WTC11 (cell line): ENCODE results near the gene BBS2.

Experiments used
- CREB1 ChIP-seq: sonication (generic); formaldehyde crosslinking; IDR thresholded peaks from 2 replicates; pipeline ENCODE4 v1.8.0; 2023; ENCODE audit warnings: mild to moderate bottlenecking, missing genetic modification reagents
- FOXJ3 ChIP-seq: sonication (generic); formaldehyde crosslinking; IDR thresholded peaks from 2 replicates; pipeline ENCODE4 v1.9.0; 2021; ENCODE audit warnings: missing genetic modification reagents, mild to moderate bottlenecking, borderline replicate concordance
- JUN ChIP-seq: sonication (generic); formaldehyde crosslinking; IDR thresholded peaks from 2 replicates; pipeline ENCODE4 v1.8.0; 2023; ENCODE audit warnings: mild to moderate bottlenecking, missing genetic modification reagents
- KAT7 ChIP-seq: sonication (generic); formaldehyde crosslinking; IDR thresholded peaks from 2 replicates; pipeline ENCODE4 v1.8.1; 2023; ENCODE audit warnings: missing genetic modification reagents, mild to moderate bottlenecking, borderline replicate concordance
- NFYB ChIP-seq: sonication (generic); formaldehyde crosslinking; conservative IDR thresholded peaks from 2 replicates; pipeline ENCODE4 v1.8.0; 2022; ENCODE audit warnings: low read depth, missing genetic modification reagents
- NR2C2 ChIP-seq: sonication (generic); formaldehyde crosslinking; IDR thresholded peaks from 2 replicates; pipeline ENCODE4 v1.8.0; 2022; ENCODE audit warnings: mild to moderate bottlenecking, missing genetic modification reagents
- RORB ChIP-seq: fragments of 250-450 bp; sonication (Bioruptor Pico); IDR thresholded peaks from 2 replicates; pipeline ENCODE4 v1.9.0; 2021; ENCODE audit warnings: mild to moderate bottlenecking
- SMAD4 ChIP-seq: sonication (generic); formaldehyde crosslinking; IDR thresholded peaks from 2 replicates; pipeline ENCODE4 v1.8.0; 2022; ENCODE audit warnings: mild to moderate bottlenecking, missing genetic modification reagents
- SP1 ChIP-seq: sonication (generic); formaldehyde crosslinking; conservative IDR thresholded peaks from 2 replicates; pipeline ENCODE4 v1.8.1; 2022; ENCODE audit warnings: missing genetic modification reagents
- ZNF263 ChIP-seq: sonication (generic); formaldehyde crosslinking; IDR thresholded peaks from 2 replicates; pipeline ENCODE4 v1.8.1; 2022; ENCODE audit warnings: low read depth, mild to moderate bottlenecking, moderate library complexity, missing genetic modification reagents
- TF ChIP-seq, protein P1 (sequence below): sonication (generic); formaldehyde crosslinking; conservative IDR thresholded peaks from 2 replicates; pipeline ENCODE4 v1.8.1; 2022; ENCODE audit warnings: mild to moderate bottlenecking, missing genetic modification reagents
- TF ChIP-seq, protein P2 (sequence below): fragments of 200-600 bp; IDR thresholded peaks from 2 replicates; pipeline ENCODE4 v1.8.0; 2022; ENCODE audit warnings: antibody characterized with exemption
- TF ChIP-seq, protein P3 (sequence below): sonication (generic); formaldehyde crosslinking; IDR thresholded peaks from 2 replicates; pipeline ENCODE4 v1.8.1; 2022; ENCODE audit warnings: low read depth, mild to moderate bottlenecking, moderate library complexity, missing genetic modification reagents, borderline replicate concordance

DNA sequence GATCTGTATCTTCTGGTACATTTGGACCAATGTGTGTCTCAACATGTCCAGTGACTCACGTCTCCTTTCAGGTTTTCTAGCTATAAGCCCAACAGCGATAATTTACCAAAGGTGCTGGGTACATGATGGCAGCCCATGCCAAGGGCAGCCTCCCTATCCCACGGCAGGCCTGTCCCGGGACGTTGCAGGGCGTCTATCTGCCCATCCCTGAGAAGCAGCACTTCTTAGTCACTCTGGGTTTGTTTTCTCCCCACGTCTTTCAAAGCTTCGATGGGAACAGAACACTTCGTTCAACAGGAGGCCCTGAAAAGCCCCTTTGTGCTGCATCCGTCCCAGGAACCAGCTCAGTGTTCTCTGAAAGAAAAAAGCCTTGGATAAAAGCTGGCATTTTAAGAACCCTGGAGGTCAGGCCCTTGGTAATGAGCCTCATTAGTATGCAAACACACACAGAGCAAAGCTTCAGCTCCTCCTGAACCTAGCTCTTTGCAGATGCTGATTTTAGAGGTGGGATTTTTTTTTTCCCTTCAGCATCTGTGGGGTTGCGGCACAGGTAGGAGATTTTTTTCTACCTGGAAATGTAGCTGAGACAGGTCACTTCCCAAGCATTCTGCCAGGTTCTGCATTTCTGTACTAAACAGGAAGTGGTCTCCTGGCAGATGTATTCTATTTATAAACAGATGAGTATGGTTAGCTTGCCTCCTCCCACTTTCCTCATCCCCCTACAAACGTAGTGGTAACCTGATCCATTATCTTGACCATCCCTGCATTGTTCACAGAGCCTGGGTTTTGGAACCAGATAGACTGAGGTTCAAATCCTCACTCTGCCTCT is 27.5 kb upstream of the BBS2 start:
- TF ChIP-seq KAT7 (no peak), FOXJ3 (CRISPR knock-in tag) (no peak), JUN (CRISPR knock-in tag) (no peak), NR2C2 (CRISPR knock-in tag) (no peak), NFYB (CRISPR knock-in tag) (no peak), SMAD4 (CRISPR knock-in tag) (no peak), RORB (CRISPR knock-in tag) (no peak), ZNF263 (CRISPR knock-in tag) (no peak), SP1 (CRISPR knock-in tag) (no peak), CREB1 (CRISPR knock-in tag) (no peak)
- TF ChIP-seq, protein P1, sequence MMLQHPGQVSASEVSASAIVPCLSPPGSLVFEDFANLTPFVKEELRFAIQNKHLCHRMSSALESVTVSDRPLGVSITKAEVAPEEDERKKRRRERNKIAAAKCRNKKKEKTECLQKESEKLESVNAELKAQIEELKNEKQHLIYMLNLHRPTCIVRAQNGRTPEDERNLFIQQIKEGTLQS (CRISPR knock-in tag), result no peak
- TF ChIP-seq, protein P2, sequence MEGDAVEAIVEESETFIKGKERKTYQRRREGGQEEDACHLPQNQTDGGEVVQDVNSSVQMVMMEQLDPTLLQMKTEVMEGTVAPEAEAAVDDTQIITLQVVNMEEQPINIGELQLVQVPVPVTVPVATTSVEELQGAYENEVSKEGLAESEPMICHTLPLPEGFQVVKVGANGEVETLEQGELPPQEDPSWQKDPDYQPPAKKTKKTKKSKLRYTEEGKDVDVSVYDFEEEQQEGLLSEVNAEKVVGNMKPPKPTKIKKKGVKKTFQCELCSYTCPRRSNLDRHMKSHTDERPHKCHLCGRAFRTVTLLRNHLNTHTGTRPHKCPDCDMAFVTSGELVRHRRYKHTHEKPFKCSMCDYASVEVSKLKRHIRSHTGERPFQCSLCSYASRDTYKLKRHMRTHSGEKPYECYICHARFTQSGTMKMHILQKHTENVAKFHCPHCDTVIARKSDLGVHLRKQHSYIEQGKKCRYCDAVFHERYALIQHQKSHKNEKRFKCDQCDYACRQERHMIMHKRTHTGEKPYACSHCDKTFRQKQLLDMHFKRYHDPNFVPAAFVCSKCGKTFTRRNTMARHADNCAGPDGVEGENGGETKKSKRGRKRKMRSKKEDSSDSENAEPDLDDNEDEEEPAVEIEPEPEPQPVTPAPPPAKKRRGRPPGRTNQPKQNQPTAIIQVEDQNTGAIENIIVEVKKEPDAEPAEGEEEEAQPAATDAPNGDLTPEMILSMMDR, result no peak
- TF ChIP-seq, protein P3, sequence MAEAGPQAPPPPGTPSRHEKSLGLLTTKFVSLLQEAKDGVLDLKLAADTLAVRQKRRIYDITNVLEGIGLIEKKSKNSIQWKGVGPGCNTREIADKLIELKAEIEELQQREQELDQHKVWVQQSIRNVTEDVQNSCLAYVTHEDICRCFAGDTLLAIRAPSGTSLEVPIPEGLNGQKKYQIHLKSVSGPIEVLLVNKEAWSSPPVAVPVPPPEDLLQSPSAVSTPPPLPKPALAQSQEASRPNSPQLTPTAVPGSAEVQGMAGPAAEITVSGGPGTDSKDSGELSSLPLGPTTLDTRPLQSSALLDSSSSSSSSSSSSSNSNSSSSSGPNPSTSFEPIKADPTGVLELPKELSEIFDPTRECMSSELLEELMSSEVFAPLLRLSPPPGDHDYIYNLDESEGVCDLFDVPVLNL (CRISPR knock-in tag), result no peak
